Measurements from ENCODE around the gene SMURF1.

GRCh38 chr7:99106821-99107241 lies 37.1 kb downstream of the SMURF1 start:
- TF ChIP-seq CTCF (IDR thresholded peaks at IDR 0.05) (no peak), POLR2AphosphoS5 (IDR thresholded peaks at IDR 0.05) (no peak)
